ENCODE data around the gene CLEC14A. TPM values are rescaled to one million over a fixed set of nuclear protein-coding genes. Genes with fewer than 3 reads are reported as not detected.
A peak's percentile ranks its signal among the peaks of the same experiment; 100 is the strongest.

Gene CLEC14A
- total RNA-seq, 2 experiments from 2014 or later, result not detected

DNA sequence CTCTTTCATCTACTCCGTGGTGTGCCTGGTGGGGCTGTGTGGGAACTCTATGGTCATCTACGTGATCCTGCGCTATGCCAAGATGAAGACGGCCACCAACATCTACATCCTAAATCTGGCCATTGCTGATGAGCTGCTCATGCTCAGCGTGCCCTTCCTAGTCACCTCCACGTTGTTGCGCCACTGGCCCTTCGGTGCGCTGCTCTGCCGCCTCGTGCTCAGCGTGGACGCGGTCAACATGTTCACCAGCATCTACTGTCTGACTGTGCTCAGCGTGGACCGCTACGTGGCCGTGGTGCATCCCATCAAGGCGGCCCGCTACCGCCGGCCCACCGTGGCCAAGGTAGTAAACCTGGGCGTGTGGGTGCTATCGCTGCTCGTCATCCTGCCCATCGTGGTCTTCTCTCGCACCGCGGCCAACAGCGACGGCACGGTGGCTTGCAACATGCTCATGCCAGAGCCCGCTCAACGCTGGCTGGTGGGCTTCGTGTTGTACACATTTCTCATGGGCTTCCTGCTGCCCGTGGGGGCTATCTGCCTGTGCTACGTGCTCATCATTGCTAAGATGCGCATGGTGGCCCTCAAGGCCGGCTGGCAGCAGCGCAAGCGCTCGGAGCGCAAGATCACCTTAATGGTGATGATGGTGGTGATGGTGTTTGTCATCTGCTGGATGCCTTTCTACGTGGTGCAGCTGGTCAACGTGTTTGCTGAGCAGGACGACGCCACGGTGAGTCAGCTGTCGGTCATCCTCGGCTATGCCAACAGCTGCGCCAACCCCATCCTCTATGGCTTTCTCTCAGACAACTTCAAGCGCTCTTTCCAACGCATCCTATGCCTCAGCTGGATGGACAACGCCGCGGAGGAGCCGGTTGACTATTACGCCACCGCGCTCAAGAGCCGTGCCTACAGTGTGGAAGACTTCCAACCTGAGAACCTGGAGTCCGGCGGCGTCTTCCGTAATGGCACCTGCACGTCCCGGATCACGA is 46.0 kb downstream of the CLEC14A start:
- ChIA-PET CTCF (no interaction called here), POLR2A (no interaction called here)
- no peaks in the 10 kb centered on the region for H3K9me3 Mint-ChIP-seq (ENCODE audit: insufficient read depth)
- peaks cover 73% of the 10 kb centered on the region for H3K27me3 Mint-ChIP-seq (ENCODE audit: low read depth)
- H3K4me1 Mint-ChIP-seq (ENCODE audit: low read depth), result peaks cover 17% of the 10 kb centered on the region
- H3K27ac Mint-ChIP-seq, result no peak overlapping the region
- no peak for DNase-seq
- H3K36me3 Mint-ChIP-seq (ENCODE audit: low read depth), result peaks cover 2% of the 10 kb centered on the region
- no peak for ATAC-seq
- H3K4me3 Mint-ChIP-seq, result no peak overlapping the region

DNA sequence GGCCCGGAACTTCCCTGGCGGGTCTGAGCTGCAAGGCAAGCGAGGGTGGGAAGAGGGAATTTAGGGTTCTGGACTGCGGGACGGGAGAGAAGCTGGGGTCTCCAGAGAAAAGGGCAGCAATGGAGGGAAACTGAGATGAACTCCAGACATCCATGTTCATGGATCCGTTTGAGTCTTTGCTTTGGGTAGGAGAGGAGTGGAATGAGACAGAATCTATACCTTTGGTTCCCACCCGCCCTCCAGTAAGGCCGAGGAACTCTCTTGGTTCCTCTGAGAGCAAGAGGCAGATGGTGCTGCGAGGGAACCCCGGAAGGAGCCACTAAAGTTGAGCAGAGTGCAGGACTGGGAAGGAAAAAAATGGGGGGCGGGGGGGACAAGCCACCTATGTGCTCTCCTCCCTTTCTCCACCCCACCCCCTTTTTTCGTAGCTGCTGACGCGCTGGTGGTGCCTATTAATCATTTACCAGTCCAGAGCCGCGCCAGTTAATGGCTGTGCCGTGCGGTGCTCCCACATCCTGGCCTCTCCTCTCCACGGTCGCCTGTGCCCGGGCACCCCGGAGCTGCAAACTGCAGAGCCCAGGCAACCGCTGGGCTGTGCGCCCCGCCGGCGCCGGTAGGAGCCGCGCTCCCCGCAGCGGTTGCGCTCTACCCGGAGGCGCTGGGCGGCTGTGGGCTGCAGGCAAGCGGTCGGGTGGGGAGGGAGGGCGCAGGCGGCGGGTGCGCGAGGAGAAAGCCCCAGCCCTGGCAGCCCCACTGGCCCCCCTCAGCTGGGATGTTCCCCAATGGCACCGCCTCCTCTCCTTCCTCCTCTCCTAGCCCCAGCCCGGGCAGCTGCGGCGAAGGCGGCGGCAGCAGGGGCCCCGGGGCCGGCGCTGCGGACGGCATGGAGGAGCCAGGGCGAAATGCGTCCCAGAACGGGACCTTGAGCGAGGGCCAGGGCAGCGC is 47.0 kb downstream of the CLEC14A start:
- Mint-ChIP-seq H3K4me1 (ENCODE audit: low read depth) (peaks cover 17% of the 10 kb centered on the region), H3K9me3 (ENCODE audit: insufficient read depth) (no peaks in the 10 kb centered on the region), H3K36me3 (ENCODE audit: low read depth) (peaks cover 2% of the 10 kb centered on the region), H3K27ac (no peak overlapping the region), H3K27me3 (ENCODE audit: low read depth) (peaks cover 68% of the 10 kb centered on the region), H3K4me3 (peak overlapping the region; percentile 13)
- ATAC-seq, result no peak
- ChIA-PET POLR2A (no interaction called here), CTCF (no interaction called here)
- DNase-seq, result no peak

DNA sequence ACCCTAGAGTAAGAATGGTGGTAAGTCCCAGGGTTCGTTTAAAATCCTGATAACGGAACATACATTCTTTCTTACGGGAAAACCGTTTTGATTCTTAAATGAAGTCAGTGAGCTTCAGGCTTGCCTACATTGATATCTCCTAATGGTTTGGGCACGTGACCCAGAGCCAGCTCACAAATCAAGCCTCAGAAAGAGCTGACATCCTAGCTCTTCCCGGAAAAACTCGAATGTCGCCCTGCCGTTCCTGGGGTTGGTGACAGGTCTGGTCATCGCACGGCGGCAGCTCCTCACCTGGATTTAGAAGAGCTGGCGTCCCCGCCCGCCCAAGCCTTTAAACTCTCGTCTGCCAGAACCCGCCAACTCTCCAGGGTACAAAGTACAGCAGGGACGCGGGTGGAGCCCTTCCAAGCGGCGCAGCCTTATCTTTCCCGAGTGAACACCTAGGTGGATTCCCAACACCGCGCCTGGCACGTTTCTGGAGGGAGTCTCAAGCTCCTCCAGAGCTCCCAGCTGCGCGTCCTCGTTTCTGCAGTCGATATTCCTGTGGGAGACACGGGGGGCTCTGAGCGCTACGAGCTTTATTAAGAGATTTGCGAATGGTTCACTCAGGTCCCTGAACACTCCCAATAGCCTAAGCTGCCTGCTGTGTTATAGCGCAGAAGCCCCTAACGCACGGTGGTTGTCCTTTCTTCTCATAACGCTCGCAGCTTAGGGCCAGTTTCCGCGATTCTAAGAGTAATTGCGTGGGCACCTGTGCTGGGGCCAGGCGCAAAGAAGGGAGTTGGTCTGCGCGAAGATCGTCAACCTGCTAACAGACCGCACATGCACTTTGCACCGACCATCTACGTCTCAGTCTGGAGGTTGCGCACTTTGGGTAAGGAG is 47.9 kb downstream of the CLEC14A start, which contains the start of gene SSTR1:
TSS of gene SSTR1 (plus strand) at position 169 of the 882 bp plus-strand sequence. CDS start 1,486 bp downstream, outside the sequence.
- Mint-ChIP-seq H3K27me3 (ENCODE audit: low read depth) (peaks cover 61% of the 10 kb centered on the region), H3K27ac (no peak within 1 kb of the TSS), H3K4me1 (ENCODE audit: low read depth) (peaks cover 17% of the 10 kb centered on the region), H3K36me3 (ENCODE audit: low read depth) (peaks cover 2% of the 10 kb centered on the region), H3K9me3 (ENCODE audit: insufficient read depth) (no peaks in the 10 kb centered on the region), H3K4me3 (peak within 1 kb of the TSS; percentile 13)
- POLR2A ChIA-PET, result no interaction called here
- no peak for DNase-seq
- ATAC-seq, result no peak
- CTCF ChIA-PET, result interaction anchor here (1.0 kb wide), 1 partner anchor 11 kb away, joined by 5 read pairs; no protein-coding TSS in a partner anchor

DNA sequence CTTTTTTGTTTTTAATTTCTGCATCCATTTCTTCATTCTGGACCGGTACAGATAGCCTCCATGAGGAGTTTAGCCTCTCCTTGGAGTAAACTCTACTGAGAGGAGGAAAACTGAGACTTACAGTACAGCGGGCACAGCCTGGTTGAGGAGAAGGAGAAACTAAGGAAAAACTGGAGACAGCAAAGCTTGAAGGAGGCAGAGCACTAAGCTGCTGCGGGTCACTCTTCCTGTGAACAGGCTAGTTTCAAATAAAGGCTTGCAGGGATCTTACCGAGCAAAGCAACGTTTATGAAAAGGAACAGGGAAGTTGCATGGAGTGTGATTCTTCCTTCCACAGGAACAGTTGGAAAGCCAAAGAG is 48.5 kb downstream of the CLEC14A start:
- ChIA-PET POLR2A (no interaction called here), CTCF (interaction anchor here (1.0 kb wide), 1 partner anchor 11 kb away, joined by 5 read pairs; no protein-coding TSS in a partner anchor)
- ATAC-seq (no peak), DNase-seq (no peak)
- no peak overlapping the region for H3K4me3 Mint-ChIP-seq
- peaks cover 2% of the 10 kb centered on the region for H3K36me3 Mint-ChIP-seq (ENCODE audit: low read depth)
- peaks cover 17% of the 10 kb centered on the region for H3K4me1 Mint-ChIP-seq (ENCODE audit: low read depth)
- no peaks in the 10 kb centered on the region for H3K9me3 Mint-ChIP-seq (ENCODE audit: insufficient read depth)
- H3K27ac Mint-ChIP-seq, result no peak overlapping the region
- peaks cover 59% of the 10 kb centered on the region for H3K27me3 Mint-ChIP-seq (ENCODE audit: low read depth)

DNA sequence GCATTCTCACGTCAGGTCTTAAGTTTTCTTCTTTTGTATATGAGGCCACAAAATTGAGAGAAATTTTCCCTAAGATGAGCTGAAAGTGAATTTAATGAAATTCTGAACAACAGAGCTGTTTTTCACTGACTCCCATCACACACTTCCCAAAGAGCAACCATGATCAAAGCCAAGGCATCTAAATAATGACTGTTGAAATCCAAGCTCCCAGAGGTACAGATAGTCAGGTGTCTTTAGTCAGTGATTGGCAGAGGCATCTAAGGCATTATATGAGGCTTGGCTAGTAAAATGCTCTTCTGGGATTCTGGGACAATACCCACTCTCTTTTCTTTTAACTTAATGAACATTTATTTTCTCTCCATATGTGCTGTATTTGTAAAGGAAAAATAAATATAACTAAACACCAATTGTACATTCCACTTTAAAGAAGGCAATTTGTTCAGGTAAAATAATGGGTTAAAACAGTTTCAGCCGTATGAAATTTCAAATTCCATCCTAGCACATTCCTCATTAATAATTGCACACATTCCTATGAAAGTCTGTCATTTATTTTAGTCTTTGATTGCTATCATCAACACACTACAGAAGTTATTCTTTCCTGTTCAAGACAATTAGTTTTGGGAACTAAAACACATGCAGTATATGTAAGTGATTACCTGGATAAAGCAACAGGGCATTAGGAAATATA is 49.1 kb downstream of the CLEC14A start:
- Mint-ChIP-seq H3K9me3 (ENCODE audit: insufficient read depth) (no peaks in the 10 kb centered on the region), H3K4me1 (ENCODE audit: low read depth) (peaks cover 17% of the 10 kb centered on the region), H3K36me3 (ENCODE audit: low read depth) (peaks cover 2% of the 10 kb centered on the region), H3K27me3 (ENCODE audit: low read depth) (peaks cover 54% of the 10 kb centered on the region), H3K27ac (no peak overlapping the region), H3K4me3 (no peak overlapping the region)
- ChIA-PET POLR2A (no interaction called here), CTCF (no interaction called here)
- DNase-seq (no peak), ATAC-seq (no peak)

DNA sequence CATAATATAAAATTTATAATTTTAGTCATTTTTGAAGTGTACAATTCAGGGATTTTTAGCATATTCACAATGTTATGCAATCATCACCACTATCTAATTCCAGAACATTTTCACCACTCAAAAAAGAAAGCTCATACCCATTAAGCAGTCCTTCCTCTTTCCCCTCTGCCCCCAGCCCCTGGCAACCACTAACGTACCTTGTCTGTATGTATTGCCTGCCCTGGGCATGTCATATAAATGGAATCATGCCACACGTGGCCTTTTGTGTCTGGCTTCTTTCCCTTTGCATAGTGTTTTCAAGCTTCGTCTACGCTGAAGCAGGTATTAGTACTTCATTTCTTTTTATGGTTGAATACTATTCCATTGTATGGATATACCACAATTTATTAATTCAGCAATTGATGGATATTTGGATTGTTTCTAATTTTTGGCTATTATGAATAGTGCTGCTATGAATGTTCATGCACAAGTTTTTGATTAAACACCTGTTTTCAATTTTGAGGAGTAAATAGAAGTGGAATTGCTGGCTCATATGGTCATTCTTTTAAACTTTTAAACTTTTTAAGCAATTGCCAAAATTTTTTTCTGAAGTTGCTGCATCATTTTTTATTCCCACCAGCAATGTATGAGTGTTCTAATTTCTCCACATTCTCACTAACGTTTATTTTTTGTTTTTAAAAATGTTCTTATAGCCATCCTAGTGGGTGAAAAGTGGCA is 49.8 kb downstream of the CLEC14A start:
- no peak for DNase-seq
- Mint-ChIP-seq H3K4me3 (no peak overlapping the region), H3K27ac (no peak overlapping the region), H3K27me3 (ENCODE audit: low read depth) (peaks cover 47% of the 10 kb centered on the region), H3K4me1 (ENCODE audit: low read depth) (peaks cover 17% of the 10 kb centered on the region), H3K36me3 (ENCODE audit: low read depth) (peaks cover 2% of the 10 kb centered on the region), H3K9me3 (ENCODE audit: insufficient read depth) (no peaks in the 10 kb centered on the region)
- ATAC-seq, result no peak
- ChIA-PET POLR2A (no interaction called here), CTCF (no interaction called here)

DNA sequence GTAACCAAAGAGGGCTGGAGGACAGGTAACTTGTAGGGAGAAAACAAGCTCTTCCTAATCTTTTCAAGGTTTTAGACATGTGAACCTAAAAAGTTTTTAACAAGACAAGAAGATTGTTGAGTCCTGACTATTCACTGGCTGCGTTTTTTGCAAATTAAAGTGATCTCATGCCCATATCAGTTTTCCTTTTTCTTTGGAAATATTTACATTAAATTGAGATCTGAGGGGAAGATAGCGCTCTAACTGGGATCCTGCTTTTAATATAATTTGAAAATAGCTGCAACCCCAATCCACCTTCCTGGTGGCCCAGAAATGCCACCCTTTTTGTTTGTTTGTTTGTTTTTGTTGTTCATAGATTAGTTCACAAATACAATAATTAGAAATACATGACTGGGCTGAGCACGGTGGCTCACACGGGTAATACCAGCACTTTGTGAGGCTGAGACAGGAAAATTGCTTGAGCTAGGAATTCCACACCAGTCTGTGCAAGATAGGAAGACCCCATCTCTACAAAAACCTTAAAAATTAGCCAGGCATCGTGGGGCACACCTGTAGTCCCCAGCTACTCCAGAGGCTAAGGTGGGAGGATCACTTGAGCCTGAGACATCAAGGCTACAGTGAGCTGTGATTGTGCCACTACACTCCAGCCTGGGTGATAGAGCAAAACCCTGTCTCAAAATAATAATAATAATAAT is 50.6 kb downstream of the CLEC14A start:
- Mint-ChIP-seq H3K4me1 (ENCODE audit: low read depth) (peaks cover 13% of the 10 kb centered on the region), H3K27me3 (ENCODE audit: low read depth) (peaks cover 39% of the 10 kb centered on the region), H3K9me3 (ENCODE audit: insufficient read depth) (no peaks in the 10 kb centered on the region), H3K4me3 (no peak overlapping the region), H3K36me3 (ENCODE audit: low read depth) (no peaks in the 10 kb centered on the region), H3K27ac (no peak overlapping the region)
- no peak for DNase-seq
- ChIA-PET CTCF (interaction anchor here (1.3 kb wide), 1 partner anchor 219 kb away, joined by 5 read pairs; no protein-coding TSS in a partner anchor), POLR2A (no interaction called here)
- no peak for ATAC-seq

DNA sequence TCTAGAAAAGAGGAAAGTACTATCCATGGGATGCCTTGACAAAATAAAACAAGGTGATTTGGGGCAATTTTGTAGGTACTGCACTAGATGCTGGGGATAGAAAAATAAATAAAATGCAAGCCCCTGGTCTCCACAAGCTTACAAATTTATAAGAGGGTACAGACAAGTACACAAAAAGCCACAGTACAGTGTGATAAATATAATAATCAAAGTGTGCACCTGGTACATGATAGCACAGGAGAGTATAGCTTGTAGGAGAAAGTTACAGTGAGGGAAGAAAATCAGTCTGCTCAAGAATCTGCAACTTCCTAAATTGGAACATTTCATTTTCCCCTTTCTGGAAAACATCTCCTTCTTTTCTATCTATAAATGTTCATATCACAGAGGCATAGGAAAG is 51.2 kb downstream of the CLEC14A start:
- peaks cover 33% of the 10 kb centered on the region for H3K27me3 Mint-ChIP-seq (ENCODE audit: low read depth)
- peaks cover 13% of the 10 kb centered on the region for H3K4me1 Mint-ChIP-seq (ENCODE audit: low read depth)
- H3K4me3 Mint-ChIP-seq, result no peak overlapping the region
- no peaks in the 10 kb centered on the region for H3K36me3 Mint-ChIP-seq (ENCODE audit: low read depth)
- POLR2A ChIA-PET, result no interaction called here
- no peak for DNase-seq
- CTCF ChIA-PET, result interaction anchor here (1.3 kb wide), 1 partner anchor 218 kb away, joined by 5 read pairs; no protein-coding TSS in a partner anchor
- ATAC-seq, result no peak
- H3K9me3 Mint-ChIP-seq (ENCODE audit: insufficient read depth), result no peaks in the 10 kb centered on the region
- no peak overlapping the region for H3K27ac Mint-ChIP-seq
